Measurements from ENCODE around the gene BBS9.

DNA sequence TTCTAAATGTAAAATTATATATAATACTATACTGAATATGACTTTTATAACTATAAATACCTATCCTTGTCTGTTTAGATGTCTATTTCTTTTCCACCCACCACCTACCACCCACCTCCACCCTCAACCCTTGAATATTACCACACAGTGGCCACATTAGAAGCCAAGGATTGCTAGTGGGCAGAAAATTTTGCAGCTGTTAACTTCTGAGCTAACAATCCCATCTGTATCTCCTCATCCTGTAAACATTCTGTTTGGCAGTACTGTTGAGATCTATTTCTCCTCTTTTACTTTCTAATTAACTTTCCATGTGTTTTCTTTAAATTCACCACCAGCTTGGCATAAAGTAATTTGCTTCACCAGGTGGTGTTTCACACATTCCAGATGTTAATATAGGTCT is 494.9 kb downstream of the BBS9 start:
- TF ChIP-seq, protein P1, sequence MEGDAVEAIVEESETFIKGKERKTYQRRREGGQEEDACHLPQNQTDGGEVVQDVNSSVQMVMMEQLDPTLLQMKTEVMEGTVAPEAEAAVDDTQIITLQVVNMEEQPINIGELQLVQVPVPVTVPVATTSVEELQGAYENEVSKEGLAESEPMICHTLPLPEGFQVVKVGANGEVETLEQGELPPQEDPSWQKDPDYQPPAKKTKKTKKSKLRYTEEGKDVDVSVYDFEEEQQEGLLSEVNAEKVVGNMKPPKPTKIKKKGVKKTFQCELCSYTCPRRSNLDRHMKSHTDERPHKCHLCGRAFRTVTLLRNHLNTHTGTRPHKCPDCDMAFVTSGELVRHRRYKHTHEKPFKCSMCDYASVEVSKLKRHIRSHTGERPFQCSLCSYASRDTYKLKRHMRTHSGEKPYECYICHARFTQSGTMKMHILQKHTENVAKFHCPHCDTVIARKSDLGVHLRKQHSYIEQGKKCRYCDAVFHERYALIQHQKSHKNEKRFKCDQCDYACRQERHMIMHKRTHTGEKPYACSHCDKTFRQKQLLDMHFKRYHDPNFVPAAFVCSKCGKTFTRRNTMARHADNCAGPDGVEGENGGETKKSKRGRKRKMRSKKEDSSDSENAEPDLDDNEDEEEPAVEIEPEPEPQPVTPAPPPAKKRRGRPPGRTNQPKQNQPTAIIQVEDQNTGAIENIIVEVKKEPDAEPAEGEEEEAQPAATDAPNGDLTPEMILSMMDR (IDR thresholded peaks at IDR 0.05), result no peak
- TF ChIP-seq POLR2A (IDR thresholded peaks at IDR 0.05), result no peak

All from gastroesophageal sphincter (tissue), 3 donors.